Medulla oblongata (tissue), 1 donor: ENCODE results near the gene NCEH1.

Experiments
- DNase-seq: peaks from one replicate; pipeline ENCODE4 v3.0.0-alpha.2; 2015; ENCODE audit errors: extremely low spot score

Gene NCEH1

GRCh38 chr3:172646439-172647015 is 64.3 kb downstream of the NCEH1 start:
- DNase-seq, result no peak

- DNase-seq, result no peak
Observed at GRCh38 chr3:172644258-172644657, 66.6 kb downstream of the NCEH1 start.

- no peak for DNase-seq
Observed at GRCh38 chr3:172643506-172644179, 67.2 kb downstream of the NCEH1 start.

- DNase-seq, result no peak
Observed at GRCh38 chr3:172641291-172641690, 69.6 kb downstream of the NCEH1 start.

GRCh38 chr3:172640751-172641150 is 70.1 kb downstream of the NCEH1 start:
- no peak for DNase-seq

- no peak for DNase-seq
Observed at GRCh38 chr3:172635588-172635987, 75.3 kb downstream of the NCEH1 start.

- DNase-seq, result no peak
Observed at GRCh38 chr3:172634948-172635347, 75.9 kb downstream of the NCEH1 start.

GRCh38 chr3:172630316-172630715 is 80.6 kb downstream of the NCEH1 start:
- no peak for DNase-seq

GRCh38 chr3:172629470-172629869 is 81.4 kb downstream of the NCEH1 start:
- DNase-seq, result no peak

- DNase-seq, result no peak
Observed at GRCh38 chr3:172627057-172627809, 83.6 kb downstream of the NCEH1 start.

- no peak for DNase-seq
Observed at GRCh38 chr3:172626021-172626640, 84.7 kb downstream of the NCEH1 start.

GRCh38 chr3:172625404-172625803 is 85.5 kb downstream of the NCEH1 start:
- no peak for DNase-seq

- no peak for DNase-seq
Observed at GRCh38 chr3:172624999-172625398, 85.9 kb downstream of the NCEH1 start.

- peak; percentile 43 for DNase-seq
Observed at GRCh38 chr3:172622916-172623700, 87.8 kb downstream of the NCEH1 start.

- no peak for DNase-seq
Observed at GRCh38 chr3:172622156-172622555, 88.7 kb downstream of the NCEH1 start.

GRCh38 chr3:172617976-172618375 is 92.9 kb downstream of the NCEH1 start:
- DNase-seq, result no peak

- no peak for DNase-seq
Observed at GRCh38 chr3:172617013-172617706, 93.7 kb downstream of the NCEH1 start.

- no peak for DNase-seq
Observed at GRCh38 chr3:172616031-172616461, 94.8 kb downstream of the NCEH1 start.

GRCh38 chr3:172615296-172615695 is 95.6 kb downstream of the NCEH1 start:
- no peak for DNase-seq

GRCh38 chr3:172614340-172615274 is 96.3 kb downstream of the NCEH1 start:
- DNase-seq, result no peak
